ENCODE measurements around the gene SLC22A23. TPM values are rescaled to one million over a fixed set of nuclear protein-coding genes. Genes with fewer than 3 reads are reported as not detected.

SLC22A23 gene
- total RNA-seq, 1 donor from 2014 or later = 27.8 TPM

GRCh38 chr6:3353213-3353903 is 103.5 kb downstream of the SLC22A23 start:
- Histone ChIP-seq H3K27ac (no peak overlapping the region), H3K36me3 (no peaks in the 10 kb centered on the region)
- ATAC-seq = no peak

GRCh38 chr6:3352678-3353077 is 104.2 kb downstream of the SLC22A23 start:
- Histone ChIP-seq H3K9me3 (no peaks in the 10 kb centered on the region), H3K27ac (no peak overlapping the region), H3K27me3 (ENCODE audit: low read depth) (no peaks in the 10 kb centered on the region), H3K36me3 (no peaks in the 10 kb centered on the region), H3K4me3 (no peak overlapping the region), H3K4me1 (peaks cover 31% of the 10 kb centered on the region)
- no peak for ATAC-seq
- intact Hi-C loops (cut with DNase I) = no loop called here
- no peak for TF ChIP-seq CTCF (IDR thresholded peaks at IDR 0.05)
- DNase-seq = no peak

More at GRCh38 chr6:3353213-3353903, 103.5 kb downstream of the SLC22A23 start:
- Histone ChIP-seq H3K27me3 (ENCODE audit: low read depth) (no peaks in the 10 kb centered on the region), H3K4me1 (peaks cover 34% of the 10 kb centered on the region), H3K4me3 (no peak overlapping the region), H3K9me3 (no peaks in the 10 kb centered on the region)
- TF ChIP-seq CTCF (IDR thresholded peaks at IDR 0.05) = no peak
- intact Hi-C loops (cut with DNase I) = no loop called here
- no peak for DNase-seq

DNA sequence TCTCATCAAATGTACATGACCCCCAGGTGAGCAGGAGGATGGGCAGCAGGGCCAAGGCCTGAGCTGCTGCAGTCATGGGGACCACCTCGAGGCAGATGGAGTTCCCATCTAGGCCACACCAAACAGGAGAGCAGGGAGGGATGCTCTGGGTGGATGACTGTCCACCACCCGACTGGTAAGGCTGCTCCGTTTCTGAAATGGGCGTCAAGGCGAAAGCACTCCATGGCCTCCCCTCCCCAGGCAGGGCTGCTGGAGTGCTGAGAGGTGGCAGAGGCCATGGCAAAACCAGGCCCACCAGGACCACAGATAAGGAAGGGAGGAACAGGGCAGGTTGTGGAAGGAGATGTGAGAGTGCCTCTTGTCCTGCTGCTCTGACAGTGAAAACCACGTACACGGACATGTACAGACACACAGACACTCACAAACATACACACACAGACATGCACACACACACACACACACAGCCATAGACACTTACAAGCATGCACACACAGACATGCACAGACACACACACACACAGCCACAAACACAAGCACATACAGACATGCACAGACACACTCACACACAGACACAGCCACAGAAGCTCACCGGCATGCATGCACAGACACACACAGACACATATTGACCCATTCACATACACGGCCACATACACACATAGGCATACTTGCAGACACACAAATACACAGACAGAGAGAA is 104.9 kb downstream of the SLC22A23 start:
- intact Hi-C loops (cut with DNase I) = no loop called here
- no peak for ATAC-seq
- TF ChIP-seq CTCF (IDR thresholded peaks at IDR 0.05) = no peak
- no peak for DNase-seq
- Histone ChIP-seq H3K4me3 (no peak overlapping the region), H3K36me3 (no peaks in the 10 kb centered on the region), H3K27me3 (ENCODE audit: low read depth) (no peaks in the 10 kb centered on the region), H3K27ac (peak overlapping the region; percentile 10), H3K4me1 (peaks cover 24% of the 10 kb centered on the region), H3K9me3 (no peaks in the 10 kb centered on the region)

- peak overlapping the region; percentile 10 for H3K27ac ChIP-seq
- peak in 1 of 2 donors; percentile 57 for ATAC-seq
- no peak for DNase-seq
Measured at GRCh38 chr6:3351105-3351676, 105.7 kb downstream of the SLC22A23 start.

More at GRCh38 chr6:3351105-3351676, 105.7 kb downstream of the SLC22A23 start:
- H3K9me3 ChIP-seq = no peaks in the 10 kb centered on the region
- no peaks in the 10 kb centered on the region for H3K27me3 ChIP-seq (ENCODE audit: low read depth)
- H3K4me3 ChIP-seq = no peak overlapping the region
- H3K36me3 ChIP-seq = no peaks in the 10 kb centered on the region
- intact Hi-C loops (cut with DNase I) = no loop called here
- H3K4me1 ChIP-seq = peaks cover 21% of the 10 kb centered on the region
- TF ChIP-seq CTCF (IDR thresholded peaks at IDR 0.05) = no peak
